H9 (cell line): Measurements from ENCODE around the gene OR6C68. TPM values are rescaled to one million over a fixed set of nuclear protein-coding genes. Genes with fewer than 3 reads are reported as not detected.

Source experiments
- DNase-seq: peaks from one replicate; pipeline ENCODE4 v3.0.0-alpha.2; 2017
- H2AFZ ChIP-seq: one replicate; pipeline ENCODE4 v1.6.1; 2013; ENCODE audit warnings: mild to moderate bottlenecking, low read length, control low read depth, moderate library complexity
- H2AK5ac ChIP-seq: 2 replicates; pipeline ENCODE4 v1.6.1; 2013; ENCODE audit warnings: low read length, control low read depth, mixed read lengths; ENCODE audit not compliant: insufficient read length
- H2BK120ac ChIP-seq: one replicate; pipeline ENCODE4 v1.6.1; 2013; ENCODE audit warnings: low read depth, mild to moderate bottlenecking, low read length, control low read depth, inconsistent platforms; ENCODE audit not compliant: poor library complexity, severe bottlenecking
- H2BK12ac ChIP-seq: 2 replicates; pipeline ENCODE4 v1.6.1; 2013; ENCODE audit warnings: low read length, control low read depth, mixed read lengths, low read depth; ENCODE audit not compliant: insufficient read length
- H2BK15ac ChIP-seq: 2 replicates; pipeline ENCODE4 v1.6.1; 2013; ENCODE audit warnings: low read depth, low read length, control low read depth
- H2BK20ac ChIP-seq: one replicate; pipeline ENCODE4 v1.6.1; 2013; ENCODE audit warnings: low read depth, mild to moderate bottlenecking, low read length, control low read depth, inconsistent platforms; ENCODE audit not compliant: poor library complexity, severe bottlenecking
- H2BK5ac ChIP-seq: 2 replicates; pipeline ENCODE4 v1.6.1; 2013; ENCODE audit warnings: low read length, control low read depth, mixed read lengths; ENCODE audit not compliant: insufficient read length
- H3K14ac ChIP-seq: 2 replicates; pipeline ENCODE4 v1.6.1; 2013; ENCODE audit warnings: low read length, control low read depth; ENCODE audit not compliant: insufficient read depth
- H3K18ac ChIP-seq: 2 replicates; pipeline ENCODE4 v1.6.1; 2013; ENCODE audit warnings: low read depth, mild to moderate bottlenecking, mixed read lengths, low read length, control low read depth; ENCODE audit not compliant: insufficient read length
- H3K23ac ChIP-seq: 2 replicates; pipeline ENCODE4 v1.6.1; 2013; ENCODE audit warnings: low read length, control low read depth, mixed read lengths, low read depth; ENCODE audit not compliant: insufficient read length
- H3K23me2 ChIP-seq: 2 replicates; pipeline ENCODE4 v1.6.1; 2013; ENCODE audit warnings: low read depth, mild to moderate bottlenecking, mixed read lengths, low read length, control low read depth; ENCODE audit not compliant: insufficient read length, poor library complexity, severe bottlenecking
- H3K27ac ChIP-seq: 2 replicates; pipeline ENCODE4 v1.5.1; 2013; ENCODE audit warnings: low read length, control low read depth, mixed read lengths, low read depth; ENCODE audit not compliant: insufficient read length
- H3K27me3 ChIP-seq: 2 replicates; pipeline ENCODE4 v1.6.1; 2013; ENCODE audit warnings: low read length, control low read depth, inconsistent platforms; ENCODE audit not compliant: insufficient read depth
- H3K4ac ChIP-seq: 2 replicates; pipeline ENCODE4 v1.6.1; 2013; ENCODE audit warnings: low read depth, mild to moderate bottlenecking, control low read depth, inconsistent platforms, low read length, moderate library complexity
- H3K4me1 ChIP-seq: 2 replicates; pipeline ENCODE4 v1.6.1; 2013; ENCODE audit warnings: low read length, control low read depth, inconsistent platforms; ENCODE audit not compliant: insufficient read depth
- H3K4me2 ChIP-seq: 2 replicates; pipeline ENCODE4 v1.6.1; 2013; ENCODE audit warnings: low read length, control low read depth, mixed read lengths; ENCODE audit not compliant: insufficient read length, insufficient read depth
- H3K56ac ChIP-seq: 2 replicates; pipeline ENCODE4 v1.6.1; 2013; ENCODE audit warnings: low read depth, mild to moderate bottlenecking, mixed read lengths, low read length, control low read depth; ENCODE audit not compliant: insufficient read length
- H3K79me1 ChIP-seq: 2 replicates; pipeline ENCODE4 v1.6.1; 2013; ENCODE audit warnings: low read depth, mild to moderate bottlenecking, moderate library complexity, low read length, control low read depth, inconsistent platforms; ENCODE audit not compliant: insufficient read depth, poor library complexity, severe bottlenecking
- H3K79me2 ChIP-seq: 2 replicates; pipeline ENCODE4 v1.6.1; 2013; ENCODE audit warnings: low read length, control low read depth, inconsistent platforms; ENCODE audit not compliant: insufficient read depth
- H3K9ac ChIP-seq: 2 replicates; pipeline ENCODE4 v1.6.1; 2013; ENCODE audit warnings: low read length, control low read depth, mixed read lengths; ENCODE audit not compliant: insufficient read length; ENCODE audit errors: extremely low read depth
- H3K9me3 ChIP-seq: one replicate; pipeline ENCODE4 v1.6.1; 2013; ENCODE audit warnings: low read depth, low read length, inconsistent platforms; ENCODE audit not compliant: control insufficient read depth
- H3T11ph ChIP-seq: one replicate; pipeline ENCODE4 v1.6.1; 2013; ENCODE audit warnings: mild to moderate bottlenecking, low read length, control low read depth, inconsistent platforms
- H4K20me1 ChIP-seq: one replicate; pipeline ENCODE4 v1.6.1; 2013; ENCODE audit not compliant: control insufficient read depth, insufficient read length, insufficient read depth
- H4K5ac ChIP-seq: 2 replicates; pipeline ENCODE4 v1.6.1; 2013; ENCODE audit warnings: low read depth, mild to moderate bottlenecking, mixed read lengths, low read length, control low read depth; ENCODE audit not compliant: insufficient read length
- H4K8ac ChIP-seq: replicated peaks from 2 replicates; pipeline ENCODE4 v1.6.1; 2013; ENCODE audit warnings: low read length, control low read depth, mixed read lengths, low read depth; ENCODE audit not compliant: insufficient read length
- H4K91ac ChIP-seq: 2 replicates; pipeline ENCODE4 v1.6.1; 2013; ENCODE audit warnings: low read depth, mild to moderate bottlenecking, moderate library complexity, mixed read lengths, low read length, control low read depth; ENCODE audit not compliant: insufficient read length
- H3K27ac Mint-ChIP-seq, 3 experiments: 2 replicates in 2 of 3; 3 replicates in 1 of 3; pipeline ENCODE4 v1.8.0; 2020 to 2021; ENCODE audit warnings: mixed read lengths in 3 of 3, mild to moderate bottlenecking in 1 of 3, moderate library complexity in 1 of 3
- H3K27me3 Mint-ChIP-seq: 2 replicates; pipeline ENCODE4 v1.8.0; 2021; ENCODE audit warnings: low read depth, mild to moderate bottlenecking, moderate library complexity, mixed read lengths
- H3K36me3 Mint-ChIP-seq, 3 experiments: 2 replicates in 2 of 3; 3 replicates in 1 of 3; pipeline ENCODE4 v1.8.0; 2020 to 2021; ENCODE audit warnings: low read depth in 3 of 3, mixed read lengths in 3 of 3; ENCODE audit not compliant: insufficient read depth in 1 of 3
- H3K4me1 Mint-ChIP-seq, 2 experiments: 2 replicates each; pipeline ENCODE4 v1.8.0; 2020; ENCODE audit warnings: mixed read lengths in 2 of 2
- H3K4me3 Mint-ChIP-seq, 2 experiments: 2 replicates in 1 of 2; 3 replicates in 1 of 2; pipeline ENCODE4 v1.8.0; 2020 to 2021; ENCODE audit warnings: mild to moderate bottlenecking in 2 of 2, mixed read lengths in 2 of 2, moderate library complexity in 1 of 2
- H3K9me3 Mint-ChIP-seq, 2 experiments: 2 replicates in 1 of 2; 3 replicates in 1 of 2; pipeline ENCODE4 v1.8.0; 2020; ENCODE audit warnings: mild to moderate bottlenecking in 2 of 2, mixed read lengths in 2 of 2, moderate library complexity in 1 of 2
- WGBS: extraction: QIAGEN DNeasy Blood & Tissue Kit; methylation state at CpG from one replicate; pipeline ENCODE4 v1.1.7; 2013; ENCODE audit warnings: missing lambda C conversion rate, low lambda C conversion rate, mixed read lengths; ENCODE audit not compliant: insufficient read length; ENCODE audit errors: extremely low coverage; 5-methylcytosine and 5-hydroxymethylcytosine counted together
- total RNA-seq: library from RNA; stranded (reverse); gene quantifications from 2 replicates; pipeline ENCODE4 v1.2.1, GENCODE V29; 2021
- TF ChIP-seq, protein P1 (sequence below): fragments of 200-600 bp; sonication (generic); conservative IDR thresholded peaks from 3 replicates; pipeline ENCODE4 v1.8.0; 2021; ENCODE audit warnings: antibody characterized with exemption, mild to moderate bottlenecking

The OR6C68 gene
- total RNA-seq, 1 experiment from 2014 or later = not detected

DNA sequence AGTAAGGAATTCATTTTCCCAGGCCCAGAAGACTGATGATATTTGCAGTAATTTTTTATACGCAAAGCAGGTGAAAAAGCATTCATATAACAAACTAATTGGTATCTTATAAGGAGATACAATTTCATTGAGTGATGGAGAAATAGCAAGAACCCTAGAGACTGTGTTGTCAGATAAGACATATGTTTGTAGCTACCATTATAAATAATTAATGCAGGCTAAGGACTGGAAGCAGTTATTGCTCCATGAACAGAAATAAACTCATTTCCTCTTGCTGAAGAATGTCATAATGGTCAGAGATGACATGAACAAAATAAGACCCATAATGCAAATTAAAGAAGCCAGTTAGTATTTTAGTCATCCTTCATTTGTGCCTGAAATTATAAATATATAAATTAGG, 46.8 kb upstream of the OR6C68 start:
- TF ChIP-seq, protein P1, sequence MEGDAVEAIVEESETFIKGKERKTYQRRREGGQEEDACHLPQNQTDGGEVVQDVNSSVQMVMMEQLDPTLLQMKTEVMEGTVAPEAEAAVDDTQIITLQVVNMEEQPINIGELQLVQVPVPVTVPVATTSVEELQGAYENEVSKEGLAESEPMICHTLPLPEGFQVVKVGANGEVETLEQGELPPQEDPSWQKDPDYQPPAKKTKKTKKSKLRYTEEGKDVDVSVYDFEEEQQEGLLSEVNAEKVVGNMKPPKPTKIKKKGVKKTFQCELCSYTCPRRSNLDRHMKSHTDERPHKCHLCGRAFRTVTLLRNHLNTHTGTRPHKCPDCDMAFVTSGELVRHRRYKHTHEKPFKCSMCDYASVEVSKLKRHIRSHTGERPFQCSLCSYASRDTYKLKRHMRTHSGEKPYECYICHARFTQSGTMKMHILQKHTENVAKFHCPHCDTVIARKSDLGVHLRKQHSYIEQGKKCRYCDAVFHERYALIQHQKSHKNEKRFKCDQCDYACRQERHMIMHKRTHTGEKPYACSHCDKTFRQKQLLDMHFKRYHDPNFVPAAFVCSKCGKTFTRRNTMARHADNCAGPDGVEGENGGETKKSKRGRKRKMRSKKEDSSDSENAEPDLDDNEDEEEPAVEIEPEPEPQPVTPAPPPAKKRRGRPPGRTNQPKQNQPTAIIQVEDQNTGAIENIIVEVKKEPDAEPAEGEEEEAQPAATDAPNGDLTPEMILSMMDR = no peak
- Histone ChIP-seq H3K27me3 (no peaks in the 10 kb centered on the region), H3K27ac (no peak overlapping the region), H4K5ac (no peak overlapping the region), H4K8ac (no peak overlapping the region), H3K23me2 (no peaks in the 10 kb centered on the region), H4K20me1 (no peaks in the 10 kb centered on the region), H3K4me1 (no peaks in the 10 kb centered on the region), H3K9me3 (no peaks in the 10 kb centered on the region), H2BK120ac (no peak overlapping the region), H2BK15ac (no peak overlapping the region), H2BK20ac (no peak overlapping the region), H3K18ac (no peak overlapping the region), H3K79me2 (no peaks in the 10 kb centered on the region), H3T11ph (no peak overlapping the region), H2BK12ac (no peak overlapping the region), H3K4ac (no peak overlapping the region), H3K79me1 (no peaks in the 10 kb centered on the region), H3K4me2 (no peak overlapping the region), H3K14ac (no peak overlapping the region), H3K23ac (no peak overlapping the region), H3K56ac (no peak overlapping the region), H2AK5ac (no peak overlapping the region), H3K9ac (no peak overlapping the region), H4K91ac (no peak overlapping the region), H2AFZ (no peak overlapping the region), H2BK5ac (no peak overlapping the region)
- H3K27me3 Mint-ChIP-seq = no peaks in the 10 kb centered on the region
- DNase-seq = no peak
- H3K4me3 Mint-ChIP-seq = no peak overlapping the region
- H3K36me3 Mint-ChIP-seq = peaks cover 1 to 17% (median 7%) of the 10 kb centered on the region in 3 experiments; a peak in 6 of 7 replicates
- no CpG with 5 or more reads among the region's 1 CpG for WGBS
- no peaks in the 10 kb centered on the region for H3K4me1 Mint-ChIP-seq
- peaks cover 16 to 20% of the 10 kb centered on the region in 2 experiments for H3K9me3 Mint-ChIP-seq
- no peak overlapping the region for H3K27ac Mint-ChIP-seq
